ENCODE measurements around the gene NKPD1.
A peak's percentile ranks its signal among the peaks of the same experiment; 100 is the strongest.

Gene NKPD1, protein sequence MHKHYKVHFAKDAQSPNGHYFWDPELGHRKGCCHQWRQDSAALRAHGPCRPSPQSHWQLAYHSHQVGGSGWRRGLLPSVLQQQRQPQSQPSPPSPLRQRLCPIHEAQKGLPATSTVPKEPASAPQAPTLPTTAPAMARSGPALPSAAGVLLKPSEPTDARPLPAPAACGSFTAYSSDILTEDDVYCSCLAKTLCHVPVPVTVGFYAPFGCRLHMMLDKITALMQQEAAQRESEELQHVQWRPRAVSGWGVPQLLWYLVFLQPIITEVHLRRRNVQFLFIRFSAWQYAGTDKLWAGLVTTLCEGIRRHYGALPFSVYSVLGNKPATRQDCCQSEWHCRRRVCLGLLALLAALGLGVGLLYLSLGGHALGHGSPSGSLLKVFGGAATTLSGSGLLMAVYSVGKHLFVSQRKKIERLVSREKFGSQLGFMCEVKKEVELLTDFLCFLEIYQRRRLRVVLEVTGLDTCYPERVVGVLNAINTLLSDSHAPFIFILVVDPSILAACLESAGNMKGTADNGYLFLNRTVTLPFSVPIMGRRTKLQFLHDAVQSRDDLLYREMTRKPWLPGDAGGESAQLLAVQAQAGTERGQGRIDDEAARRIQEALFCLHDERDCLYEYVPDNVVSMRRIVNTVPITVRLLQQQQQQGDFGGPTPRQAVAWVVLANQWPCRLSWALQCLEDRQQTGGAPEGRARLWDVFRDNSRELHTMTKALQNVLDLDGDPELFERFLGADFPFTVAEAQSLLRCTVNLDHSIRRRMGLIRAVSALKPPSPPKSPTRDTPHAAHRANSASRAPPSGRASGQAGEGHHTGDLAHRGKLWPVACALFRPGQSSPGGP

DNA sequence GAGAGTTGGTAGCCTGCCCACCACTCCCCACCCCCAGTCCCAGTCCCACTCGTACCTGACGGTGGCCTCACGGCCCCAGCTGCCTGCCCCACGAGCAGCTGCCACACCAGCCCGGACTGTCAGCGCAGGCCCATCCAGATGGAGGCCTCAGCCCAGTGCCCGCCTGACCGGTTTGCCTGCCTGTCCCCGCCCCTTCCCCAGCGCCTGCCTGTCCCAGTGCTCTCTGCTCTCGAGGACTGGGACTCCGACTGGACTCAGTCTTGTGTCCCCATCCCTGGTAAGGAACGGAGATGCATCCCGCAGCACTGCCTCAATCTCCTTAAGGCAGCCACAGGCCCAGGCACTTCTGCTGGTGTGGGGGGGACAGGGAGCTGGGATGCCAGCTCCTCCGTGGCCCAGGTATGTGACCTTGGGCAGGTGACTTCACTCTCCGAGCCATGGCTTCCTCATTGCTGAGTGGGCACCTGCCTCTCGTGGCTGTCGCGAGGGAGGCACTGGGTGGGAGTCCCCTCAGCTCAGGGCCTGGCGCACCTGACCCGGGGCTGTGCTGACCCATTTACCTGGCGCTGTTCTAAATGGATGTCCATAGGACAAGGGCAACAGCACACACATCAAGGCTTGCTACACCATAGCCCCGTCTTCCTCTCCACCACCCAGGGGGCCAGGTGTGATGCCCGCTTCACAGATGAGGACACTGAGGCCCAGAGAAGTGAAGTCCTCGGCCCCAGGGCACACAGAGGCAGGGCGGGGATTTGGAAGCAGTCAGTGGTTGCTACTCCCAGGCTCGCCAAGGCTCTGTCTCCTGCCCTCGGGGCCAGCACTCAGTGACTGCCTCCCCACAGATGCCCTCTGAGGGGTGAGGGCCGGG, at the start of gene NKPD1:
Gene NKPD1 (minus strand): TSS at position 113 of the 868 bp plus-strand sequence. CDS start 832 bp downstream, outside the sequence.
- no peak for DNase-seq

DNA sequence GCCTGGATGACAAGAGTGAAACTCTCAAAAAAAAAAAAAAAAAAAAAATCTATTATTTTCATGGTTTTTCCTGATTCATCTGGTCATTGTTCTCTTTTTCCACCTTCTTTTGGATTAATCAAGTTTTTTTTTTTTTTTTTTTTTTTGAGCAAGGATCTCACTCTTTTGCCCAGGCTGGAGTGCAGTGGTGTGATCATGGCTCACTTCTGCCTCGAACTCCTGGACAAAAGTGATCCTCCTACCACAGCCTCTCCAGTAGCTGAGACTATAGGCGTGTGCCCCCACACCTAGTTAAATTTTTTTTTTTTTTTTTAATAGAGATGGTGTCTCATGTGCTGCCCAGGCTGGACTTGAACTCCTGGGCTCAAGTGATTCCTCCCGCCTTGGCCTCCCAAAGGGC, 45.5 kb upstream of the NKPD1 start:
- no peak for DNase-seq

DNA sequence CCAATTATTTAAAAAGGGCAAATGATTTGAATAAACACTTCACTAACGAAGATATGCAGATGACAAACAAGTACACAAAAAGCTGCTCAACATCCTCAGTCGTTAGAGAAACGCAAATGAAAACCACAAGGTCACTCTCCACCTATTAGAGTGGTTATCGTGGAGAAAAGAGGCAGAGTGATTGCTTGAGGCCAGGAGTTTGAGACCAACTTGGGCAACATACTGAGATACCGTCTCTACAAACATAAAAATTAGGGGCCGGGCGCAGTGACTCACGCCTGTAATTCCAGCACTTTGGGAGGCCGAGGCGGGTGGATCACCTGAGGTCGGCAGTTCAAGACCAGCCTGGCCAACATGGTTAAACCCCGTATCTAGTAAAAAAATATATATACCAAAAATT, 45.0 kb upstream of the NKPD1 start:
- DNase-seq: no peak

DNA sequence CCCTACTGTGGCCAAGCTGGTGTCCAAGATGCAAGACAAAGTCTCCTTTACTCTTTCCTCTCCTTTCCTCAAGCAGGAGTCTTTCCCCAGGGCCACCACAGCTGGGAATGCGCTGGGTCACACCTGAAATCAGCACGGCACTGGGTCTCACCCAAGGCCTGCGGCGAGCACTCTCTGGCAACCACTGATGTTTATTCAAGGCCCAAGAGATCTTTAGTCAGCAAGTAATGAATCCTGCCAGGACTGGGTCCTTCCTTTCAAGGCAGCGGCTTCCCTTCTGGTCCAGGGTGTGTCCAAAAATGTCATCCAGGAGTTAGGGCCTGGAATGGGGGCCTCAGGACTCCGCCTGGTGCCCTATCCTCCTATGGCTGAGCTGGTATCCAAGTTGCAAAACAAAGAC, 41.9 kb upstream of the NKPD1 start:
- DNase-seq: no peak

DNA sequence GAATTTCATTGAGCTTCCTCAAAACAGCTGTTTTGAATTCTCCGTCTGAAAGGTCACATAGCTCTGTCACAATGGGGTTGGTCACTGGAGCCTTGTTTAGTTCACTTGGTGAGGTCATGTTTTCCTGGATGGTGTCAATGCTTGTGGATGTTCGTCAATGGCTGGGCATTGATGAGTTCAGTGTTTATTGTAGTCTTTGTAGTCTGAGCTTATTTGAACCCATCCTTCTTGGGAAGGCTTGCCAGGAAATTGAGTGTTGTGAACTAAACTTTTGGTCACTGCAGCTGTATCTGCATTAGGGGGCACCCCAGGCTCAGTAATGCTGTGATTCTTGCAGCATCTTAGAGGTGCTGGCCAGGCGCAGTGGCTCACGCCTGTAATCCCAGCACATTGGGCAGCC, 39.8 kb upstream of the NKPD1 start:
- DNase-seq: no peak

DNA sequence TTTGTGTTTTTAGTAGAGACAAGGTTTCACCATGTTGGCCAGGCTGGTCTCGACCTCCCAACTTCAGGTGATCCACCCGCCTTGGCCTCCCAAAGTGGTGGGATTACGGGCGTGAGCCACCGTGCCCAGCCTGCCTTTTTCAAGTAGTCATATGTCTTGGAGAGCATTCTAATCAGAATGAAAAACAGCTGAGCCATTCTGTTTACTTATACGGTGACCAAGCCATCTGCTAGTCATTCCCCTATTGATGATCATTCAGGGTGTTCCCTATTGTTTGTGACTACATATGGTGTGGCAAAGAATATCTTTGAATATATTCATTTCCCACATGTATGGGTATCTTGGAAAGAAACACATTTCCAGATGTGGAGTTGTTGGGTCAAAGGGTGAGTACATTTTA, 35.0 kb upstream of the NKPD1 start:
- DNase-seq: no peak

DNA sequence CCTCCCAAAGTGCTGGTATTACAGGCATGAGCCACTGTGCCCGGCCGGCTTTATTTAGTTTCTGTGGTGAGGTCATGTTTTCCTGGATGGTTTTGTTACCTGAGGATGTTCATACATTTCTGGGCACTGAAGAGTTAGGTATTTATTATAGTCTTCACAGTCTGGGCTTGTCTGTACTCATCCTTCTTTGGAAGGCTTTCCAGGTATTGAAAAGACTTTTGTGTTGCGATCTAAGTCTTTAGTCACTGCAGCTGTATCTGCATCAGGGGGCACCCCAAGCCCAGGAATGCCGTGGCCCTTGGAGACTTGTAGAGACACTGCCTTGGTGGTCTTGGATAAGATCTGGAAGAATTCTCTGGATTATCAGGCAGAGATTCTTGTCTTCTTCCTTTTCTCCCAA, 30.6 kb upstream of the NKPD1 start:
- no peak for DNase-seq

DNA sequence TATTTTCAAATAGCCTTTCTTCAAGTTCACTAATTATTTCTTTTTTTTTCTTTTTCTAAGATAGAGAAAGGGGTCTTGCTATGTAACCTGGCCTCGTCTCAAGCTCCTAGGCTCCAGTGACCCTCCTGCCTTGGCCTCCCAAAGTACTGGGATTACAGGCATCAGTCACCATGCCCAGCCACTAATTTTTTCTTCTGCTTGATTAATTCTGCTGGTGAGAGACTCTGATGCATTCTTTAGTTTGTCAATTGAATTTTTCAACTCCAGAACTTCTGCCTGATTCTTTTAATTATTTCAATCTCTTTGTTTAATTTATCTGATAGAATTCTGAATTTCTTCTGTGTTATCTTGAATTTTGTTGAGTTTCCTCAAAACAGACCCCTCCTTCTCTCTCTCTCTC, 29.2 kb upstream of the NKPD1 start:
- no peak for DNase-seq

DNA sequence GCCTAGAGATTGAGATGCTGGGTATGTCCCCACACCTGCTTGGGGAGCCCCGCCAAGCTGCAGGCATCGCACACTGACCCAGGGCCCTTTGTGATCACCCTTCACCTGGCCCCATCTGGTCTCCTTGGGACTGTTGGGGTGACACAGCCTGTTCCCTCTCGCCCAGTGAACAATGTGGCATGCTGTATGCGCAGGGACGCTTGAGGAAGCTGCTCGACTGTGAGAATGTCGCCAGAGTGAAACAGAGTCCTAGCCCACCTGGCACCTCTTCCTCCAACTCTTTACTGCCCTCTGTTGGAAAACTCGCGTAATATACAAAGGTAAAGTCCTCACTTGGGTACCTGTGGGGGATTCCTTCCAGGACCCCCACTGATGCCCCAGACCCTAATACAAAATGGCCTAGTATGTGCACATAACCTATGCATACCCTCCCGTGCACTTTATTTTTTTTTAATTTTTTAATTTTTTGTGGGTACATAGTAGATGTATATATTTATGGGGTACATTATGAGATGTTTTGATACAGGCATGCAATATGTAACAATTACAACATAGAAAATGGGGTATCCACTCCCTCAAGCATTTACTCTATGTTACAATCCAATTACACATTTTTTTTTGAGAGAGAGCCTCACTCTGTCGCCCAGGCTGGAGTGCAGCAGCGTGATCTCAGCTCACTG, 26.8 kb upstream of the NKPD1 start:
- DNase-seq: no peak

DNA sequence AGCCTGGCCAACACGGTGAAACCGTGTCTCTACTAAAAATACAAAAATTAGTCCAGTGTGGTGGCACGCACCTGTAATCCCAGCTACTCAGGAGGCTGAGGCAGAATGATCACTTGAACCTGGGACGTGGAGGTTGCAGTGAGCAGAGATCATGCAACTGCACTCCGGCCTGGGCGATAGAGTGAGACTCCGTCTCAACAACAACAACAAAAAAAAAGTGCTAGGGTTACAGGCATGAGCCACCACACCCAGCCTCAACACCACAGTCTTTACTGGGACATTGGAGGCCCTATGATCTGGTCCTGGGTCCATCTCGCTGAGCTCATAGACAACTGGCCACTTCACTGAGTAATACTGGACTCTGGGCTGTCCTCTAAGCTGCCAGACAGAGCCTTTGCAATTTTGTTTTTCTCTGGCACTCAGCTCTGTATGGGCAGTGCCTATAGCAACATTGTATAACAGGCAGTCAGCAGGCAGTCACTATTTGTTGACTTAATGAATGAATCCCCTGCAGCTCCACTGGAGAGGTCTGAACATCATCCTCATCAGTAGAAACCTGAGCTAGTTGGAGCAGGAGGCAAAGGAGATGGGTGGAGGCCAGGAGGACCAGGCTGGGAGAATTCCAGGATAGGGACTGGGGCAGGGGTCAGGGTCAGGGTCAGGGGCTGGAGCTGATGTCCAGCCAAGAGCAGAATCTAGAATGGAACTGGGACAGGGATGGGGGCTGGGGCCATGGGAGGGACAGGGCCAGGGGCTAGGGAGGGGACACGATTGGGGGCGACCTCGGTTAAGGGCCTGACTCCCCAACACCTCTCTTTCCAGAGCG, 25.9 kb upstream of the NKPD1 start:
- DNase-seq: no peak

DNA sequence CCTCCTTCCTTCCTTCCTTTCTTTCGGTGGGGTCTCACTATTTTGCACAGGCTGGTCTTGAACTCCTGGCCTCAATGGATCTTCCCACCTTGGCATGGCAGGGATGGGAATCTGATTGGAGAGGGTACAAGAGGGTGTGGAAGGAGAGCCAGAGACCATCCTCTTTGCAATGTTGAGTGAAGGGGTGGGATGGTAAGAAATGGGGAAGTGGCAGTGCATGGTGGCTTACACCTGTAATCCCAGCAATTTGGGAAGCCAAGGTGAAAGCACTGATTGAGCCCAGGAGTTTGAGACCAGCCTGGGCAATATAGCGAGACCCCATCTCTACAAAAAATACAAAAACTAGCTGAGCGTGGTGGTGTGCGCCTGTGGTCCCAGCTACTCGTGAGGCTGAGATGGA, 23.3 kb upstream of the NKPD1 start:
- no peak for DNase-seq

DNA sequence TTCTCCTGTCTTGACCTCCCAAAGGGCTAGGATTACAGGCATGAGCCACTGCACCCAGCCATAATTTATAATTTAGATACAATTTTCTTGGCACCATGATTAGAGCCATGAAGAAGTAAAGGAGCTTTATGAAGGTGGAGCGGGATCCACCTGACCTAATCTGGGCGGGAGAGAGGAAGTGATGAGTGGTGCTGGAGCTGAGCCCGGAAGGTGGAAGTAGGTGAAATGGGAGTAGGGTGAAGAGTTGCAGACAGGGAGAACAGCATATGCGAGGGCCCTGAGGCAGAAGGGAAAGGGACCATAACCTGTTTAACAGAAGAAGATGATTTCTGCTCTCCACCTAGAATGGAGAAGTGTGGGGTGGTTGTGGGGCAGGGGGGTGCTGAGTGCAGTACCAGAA, 22.0 kb upstream of the NKPD1 start:
- DNase-seq: no peak

DNA sequence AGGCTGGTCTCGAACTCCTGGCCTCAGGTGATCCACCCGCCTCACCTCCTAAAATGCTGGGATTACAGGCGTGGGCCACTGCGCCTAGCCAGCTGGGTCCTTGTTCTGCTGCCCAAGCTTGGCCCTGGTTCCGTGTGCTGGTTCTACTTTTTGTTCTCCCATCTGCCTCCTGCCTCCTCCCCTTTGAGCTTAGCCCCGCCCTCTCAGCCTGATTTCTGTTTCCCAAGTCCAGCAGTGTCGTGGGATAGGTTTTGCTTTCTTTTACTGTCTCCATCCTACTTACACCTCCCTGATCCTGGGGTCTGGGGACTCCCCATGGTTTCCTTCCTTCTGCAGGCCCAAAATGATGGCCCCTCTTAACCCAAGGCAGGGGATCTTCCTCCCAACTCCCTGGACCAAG, 20.2 kb upstream of the NKPD1 start:
- no peak for DNase-seq

DNA sequence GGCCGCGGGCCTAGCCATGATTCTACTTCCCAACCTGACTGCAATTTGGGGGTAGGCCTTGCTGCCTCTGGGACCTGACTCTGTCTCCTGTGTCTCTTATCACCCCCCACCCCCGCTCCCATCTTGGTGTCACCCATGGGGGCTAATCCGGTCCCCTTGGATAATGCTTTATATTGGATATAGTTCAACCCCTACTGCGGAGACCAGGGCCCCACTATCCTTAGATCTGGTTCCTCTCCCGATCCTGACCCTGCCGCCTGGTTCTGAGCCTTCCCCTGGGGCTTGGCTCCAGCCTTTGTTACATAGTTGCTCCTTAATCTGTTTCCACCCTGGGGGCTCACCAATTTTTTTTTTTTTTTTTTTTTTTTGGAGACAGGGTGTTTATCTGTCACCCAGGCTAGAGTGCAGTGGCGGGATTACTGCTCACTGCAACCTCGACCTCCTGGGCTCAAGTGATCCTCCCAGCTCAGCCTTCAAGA, 19.1 kb upstream of the NKPD1 start:
- no peak for DNase-seq

DNA sequence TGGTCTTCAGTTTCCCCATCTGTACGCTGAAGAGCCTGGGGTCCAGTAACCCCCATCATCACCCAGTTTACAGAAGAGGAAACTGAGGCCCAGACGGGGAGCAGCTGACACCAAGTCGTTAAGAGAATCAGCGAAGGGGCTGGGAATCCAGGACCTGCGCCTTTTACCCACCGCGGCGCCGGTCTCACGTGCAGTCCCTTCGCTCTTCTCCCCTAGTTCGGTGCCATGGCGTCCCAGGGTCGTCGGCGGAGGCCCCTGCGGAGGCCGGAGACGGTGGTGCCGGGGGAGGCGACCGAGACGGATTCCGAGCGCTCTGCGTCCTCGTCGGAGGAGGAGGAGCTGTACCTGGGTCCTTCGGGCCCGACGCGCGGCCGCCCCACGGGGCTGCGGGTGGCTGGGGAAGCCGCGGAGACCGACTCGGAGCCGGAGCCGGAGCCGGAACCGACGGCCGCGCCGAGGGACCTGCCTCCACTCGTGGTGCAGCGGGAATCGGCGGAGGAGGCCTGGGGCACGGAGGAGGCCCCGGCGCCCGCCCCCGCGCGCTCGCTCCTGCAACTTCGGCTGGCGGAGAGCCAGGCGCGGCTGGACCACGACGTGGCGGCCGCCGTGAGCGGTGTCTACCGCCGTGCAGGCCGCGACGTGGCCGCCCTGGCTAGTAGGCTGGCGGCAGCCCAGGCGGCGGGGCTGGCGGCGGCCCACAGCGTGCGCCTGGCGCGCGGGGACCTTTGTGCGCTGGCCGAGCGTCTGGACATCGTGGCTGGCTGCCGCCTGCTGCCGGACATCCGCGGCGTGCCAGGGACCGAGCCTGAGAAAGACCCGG, 18.5 kb upstream of the NKPD1 start:
- DNase-seq: no peak

DNA sequence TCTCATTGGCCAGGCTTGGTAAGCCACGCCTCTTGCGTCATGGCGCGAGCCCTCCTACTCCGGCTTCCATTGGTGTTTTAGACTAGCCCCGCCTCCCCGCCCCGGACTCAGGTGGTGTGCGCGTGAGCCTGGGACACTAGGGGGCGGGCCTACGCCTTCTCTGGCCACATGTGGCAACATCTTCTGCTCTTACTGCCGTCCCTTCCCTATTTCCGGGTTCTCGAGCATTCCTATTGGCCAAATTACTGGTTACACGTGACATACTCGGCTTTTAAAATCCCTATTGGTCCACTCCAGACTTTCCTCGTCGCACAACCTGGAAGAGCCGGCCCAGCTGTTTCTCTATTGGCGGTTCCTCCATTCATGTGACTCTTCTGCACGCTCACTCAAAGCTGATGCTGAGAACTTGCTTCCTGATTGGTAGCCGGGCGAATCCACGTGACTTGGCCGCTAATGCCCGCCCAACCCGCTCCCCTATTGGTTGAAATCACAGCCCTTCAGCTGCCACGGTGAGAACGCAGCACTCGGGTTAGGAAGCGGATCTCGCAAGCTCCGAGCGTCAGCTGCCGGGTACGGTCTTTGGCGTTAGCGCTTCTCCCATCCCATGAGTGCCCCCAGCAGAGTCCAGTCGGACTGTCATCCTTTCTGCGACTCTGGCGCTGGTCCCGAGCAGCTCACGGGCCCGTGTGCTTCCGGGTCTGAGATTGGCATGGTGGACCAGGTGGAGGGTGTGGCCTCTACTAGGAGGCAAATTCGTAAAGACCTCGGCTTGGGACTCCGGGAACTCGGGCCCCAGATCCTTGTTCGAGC, 17.7 kb upstream of the NKPD1 start, which contains the start of gene BLOC1S3:
Gene BLOC1S3 (plus strand): TSS at position 523 of the 810 bp plus-strand sequence. CDS start 513 bp downstream, outside the sequence.
- DNase-seq: peak; percentile 98

DNA sequence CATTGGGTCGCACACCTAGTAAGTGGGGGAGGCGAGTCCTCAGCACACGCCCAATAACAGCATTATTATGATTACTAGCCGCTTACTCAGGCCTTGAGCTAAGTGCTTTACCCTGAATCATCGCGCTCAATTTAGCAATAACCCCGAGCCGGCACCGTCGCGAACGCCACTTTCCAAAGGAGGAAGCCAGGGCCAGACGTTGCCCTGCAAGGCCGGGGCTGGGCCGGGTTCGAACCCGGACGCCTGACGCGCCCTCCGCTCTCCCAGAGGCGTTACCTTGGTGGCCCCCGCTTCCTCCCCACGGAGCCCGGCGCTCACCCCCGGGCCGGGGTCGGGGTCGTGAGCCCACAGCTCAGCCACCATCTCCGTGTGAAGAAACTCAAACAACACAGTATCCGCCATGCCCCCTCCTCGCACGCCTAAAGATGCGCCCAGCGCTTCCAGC, 17.1 kb upstream of the NKPD1 start, which contains the start of gene TRAPPC6A:
Gene TRAPPC6A (minus strand): TSS at position 421 of the 445 bp plus-strand sequence. CDS start 19 bp downstream, at position 402.
- DNase-seq: no peak

DNA sequence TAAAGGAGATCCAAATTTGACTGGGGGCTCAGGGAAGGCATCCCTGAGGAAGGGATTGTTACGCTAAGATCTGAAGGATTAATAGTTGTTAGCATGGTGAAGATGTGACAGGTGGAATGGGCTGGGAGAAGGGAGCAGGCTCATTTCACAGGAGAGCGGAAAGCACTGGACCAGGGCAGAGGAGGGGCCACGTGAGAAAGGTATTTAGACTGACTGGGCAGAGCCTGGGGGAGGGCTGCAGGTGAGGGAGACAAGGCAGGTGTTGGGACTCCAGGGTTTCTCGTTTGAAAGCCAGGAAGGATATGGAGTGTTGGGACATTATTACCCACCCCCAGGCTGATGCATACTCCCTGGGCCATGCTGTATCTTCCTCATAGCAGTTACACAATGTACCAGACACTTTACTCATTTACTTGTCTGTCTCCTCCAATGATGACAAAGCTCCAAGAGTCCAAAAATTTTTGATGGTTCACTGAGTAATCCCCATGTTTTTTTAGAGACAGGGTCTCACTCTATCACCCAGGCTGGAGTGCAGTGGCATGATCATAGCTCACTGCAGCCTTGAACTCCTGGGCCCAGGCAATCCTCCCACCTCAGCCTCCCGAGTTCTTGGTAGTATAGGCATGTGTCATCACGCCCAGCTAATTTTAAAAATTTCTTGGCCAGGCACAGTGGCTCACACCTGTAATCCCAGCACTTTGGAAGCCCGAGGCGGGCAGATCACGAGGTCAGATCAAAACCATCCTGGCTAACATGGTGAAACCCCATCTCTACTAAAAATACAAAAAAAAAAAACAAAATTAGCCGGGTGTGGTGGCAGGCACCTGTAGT, 14.9 kb upstream of the NKPD1 start:
- no peak for DNase-seq
